Measurements from ENCODE around the gene ANGPTL8.

Gene ANGPTL8

DNA sequence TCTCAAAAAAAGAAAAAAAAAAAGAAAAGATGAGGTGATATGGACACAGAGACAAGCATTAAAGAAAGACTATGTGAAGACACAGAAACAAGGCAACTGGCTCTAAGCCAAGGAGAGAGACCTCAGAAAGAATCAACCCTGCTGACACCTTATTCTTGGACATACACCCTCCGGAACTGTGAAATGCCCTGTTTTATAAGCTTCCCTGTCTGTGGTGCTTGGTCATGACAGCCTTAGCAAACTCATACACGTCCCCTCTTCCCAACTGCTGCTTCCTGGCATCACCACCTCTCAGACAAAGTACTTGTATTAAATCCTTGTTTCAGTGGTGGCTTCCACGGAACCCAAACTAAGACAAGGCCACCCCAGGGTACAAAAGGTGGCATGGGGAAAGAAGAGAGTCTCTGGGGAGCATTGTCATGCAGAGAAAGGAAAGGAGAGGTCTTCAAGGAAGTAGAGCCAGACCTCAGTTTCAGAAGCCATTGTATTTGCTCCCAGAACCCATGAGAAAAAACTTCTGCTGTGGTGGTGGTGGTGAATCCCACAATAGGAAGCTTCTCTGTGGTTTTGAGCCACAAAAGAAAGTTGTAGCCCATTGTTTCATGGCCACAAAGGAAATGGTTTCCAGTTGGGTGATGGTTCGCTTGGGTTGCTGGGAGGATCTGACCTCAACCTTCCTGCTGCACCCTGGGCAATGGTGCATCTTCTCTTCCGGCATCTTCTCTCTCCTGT lies 40.3 kb downstream of the ANGPTL8 start:
- no peak overlapping the region for H3K4me3 Mint-ChIP-seq
- no peak overlapping the region for H3K27ac Mint-ChIP-seq
- peaks cover 31% of the 10 kb centered on the region for H3K9me3 Mint-ChIP-seq
- no peak for DNase-seq
- no peaks in the 10 kb centered on the region for H3K27me3 Mint-ChIP-seq (ENCODE audit: low read depth, poor library complexity)
- TF ChIP-seq, protein P1, sequence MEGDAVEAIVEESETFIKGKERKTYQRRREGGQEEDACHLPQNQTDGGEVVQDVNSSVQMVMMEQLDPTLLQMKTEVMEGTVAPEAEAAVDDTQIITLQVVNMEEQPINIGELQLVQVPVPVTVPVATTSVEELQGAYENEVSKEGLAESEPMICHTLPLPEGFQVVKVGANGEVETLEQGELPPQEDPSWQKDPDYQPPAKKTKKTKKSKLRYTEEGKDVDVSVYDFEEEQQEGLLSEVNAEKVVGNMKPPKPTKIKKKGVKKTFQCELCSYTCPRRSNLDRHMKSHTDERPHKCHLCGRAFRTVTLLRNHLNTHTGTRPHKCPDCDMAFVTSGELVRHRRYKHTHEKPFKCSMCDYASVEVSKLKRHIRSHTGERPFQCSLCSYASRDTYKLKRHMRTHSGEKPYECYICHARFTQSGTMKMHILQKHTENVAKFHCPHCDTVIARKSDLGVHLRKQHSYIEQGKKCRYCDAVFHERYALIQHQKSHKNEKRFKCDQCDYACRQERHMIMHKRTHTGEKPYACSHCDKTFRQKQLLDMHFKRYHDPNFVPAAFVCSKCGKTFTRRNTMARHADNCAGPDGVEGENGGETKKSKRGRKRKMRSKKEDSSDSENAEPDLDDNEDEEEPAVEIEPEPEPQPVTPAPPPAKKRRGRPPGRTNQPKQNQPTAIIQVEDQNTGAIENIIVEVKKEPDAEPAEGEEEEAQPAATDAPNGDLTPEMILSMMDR (IDR thresholded peaks at IDR 0.05), result no peak
- no peaks in the 10 kb centered on the region for H3K36me3 Mint-ChIP-seq (ENCODE audit: low read depth)
- peaks cover 5% of the 10 kb centered on the region for H3K4me1 Mint-ChIP-seq

GRCh38 chr19:11281356-11282049 lies 42.1 kb downstream of the ANGPTL8 start:
- no peak overlapping the region for H3K27ac Mint-ChIP-seq
- TF ChIP-seq, protein P1 (IDR thresholded peaks at IDR 0.05), result no peak
- H3K9me3 Mint-ChIP-seq, result peaks cover 27% of the 10 kb centered on the region
- H3K4me3 Mint-ChIP-seq, result no peak overlapping the region
- H3K4me1 Mint-ChIP-seq, result no peaks in the 10 kb centered on the region
- no peaks in the 10 kb centered on the region for H3K27me3 Mint-ChIP-seq (ENCODE audit: low read depth, poor library complexity)
- no peak for DNase-seq
- no peaks in the 10 kb centered on the region for H3K36me3 Mint-ChIP-seq (ENCODE audit: low read depth)

DNA sequence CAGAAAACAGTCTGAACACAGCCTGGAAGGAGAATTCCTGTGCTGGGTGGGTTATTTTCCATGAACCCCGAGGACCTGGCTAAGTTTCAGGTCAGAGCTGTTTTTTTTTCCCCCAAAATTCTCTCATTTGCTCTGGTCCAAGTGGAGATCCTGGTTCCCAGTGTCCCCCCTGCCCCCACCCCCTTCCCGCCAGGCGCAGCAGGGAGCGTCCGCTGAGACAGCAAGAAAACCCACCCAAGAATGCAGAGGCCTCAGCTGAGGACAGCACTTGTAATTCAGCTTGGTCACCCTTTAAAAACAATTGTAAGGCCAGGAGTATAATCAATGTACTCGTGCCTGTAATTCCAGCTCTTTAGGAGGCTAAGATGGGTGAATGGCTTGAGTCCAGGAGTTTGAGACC lies 45.1 kb downstream of the ANGPTL8 start:
- no peaks in the 10 kb centered on the region for H3K36me3 Mint-ChIP-seq (ENCODE audit: low read depth)
- peaks cover 11% of the 10 kb centered on the region for H3K4me1 Mint-ChIP-seq
- no peak overlapping the region for H3K27ac Mint-ChIP-seq
- no peak for DNase-seq
- no peak overlapping the region for H3K4me3 Mint-ChIP-seq
- H3K9me3 Mint-ChIP-seq, result peaks cover 4% of the 10 kb centered on the region
- TF ChIP-seq, protein P1 (IDR thresholded peaks at IDR 0.05), result no peak
- H3K27me3 Mint-ChIP-seq (ENCODE audit: low read depth, poor library complexity), result peaks cover 8% of the 10 kb centered on the region

GRCh38 chr19:11286312-11286974 lies 47.0 kb downstream of the ANGPTL8 start:
- H3K4me3 Mint-ChIP-seq, result no peak overlapping the region
- TF ChIP-seq, protein P1 (IDR thresholded peaks at IDR 0.05), result no peak
- H3K27me3 Mint-ChIP-seq (ENCODE audit: low read depth, poor library complexity), result peaks cover 8% of the 10 kb centered on the region
- peaks cover 11% of the 10 kb centered on the region for H3K4me1 Mint-ChIP-seq
- no peak for DNase-seq
- no peak overlapping the region for H3K27ac Mint-ChIP-seq
- H3K9me3 Mint-ChIP-seq, result no peaks in the 10 kb centered on the region
- no peaks in the 10 kb centered on the region for H3K36me3 Mint-ChIP-seq (ENCODE audit: low read depth)

- no peaks in the 10 kb centered on the region for H3K9me3 Mint-ChIP-seq
- no peak overlapping the region for H3K27ac Mint-ChIP-seq
- H3K27me3 Mint-ChIP-seq (ENCODE audit: low read depth, poor library complexity), result peaks cover 8% of the 10 kb centered on the region
- no peak overlapping the region for H3K4me3 Mint-ChIP-seq
- TF ChIP-seq, protein P1 (IDR thresholded peaks at IDR 0.05), result peak; percentile 21
- peaks cover 15% of the 10 kb centered on the region for H3K4me1 Mint-ChIP-seq
- H3K36me3 Mint-ChIP-seq (ENCODE audit: low read depth), result no peaks in the 10 kb centered on the region
- DNase-seq, result no peak
These were observed 48.9 kb downstream of the ANGPTL8 start for GRCh38 chr19:11288349-11288748.

All from nephron progenitor cell (in vitro differentiated cells).